ENCODE measurements around the gene MREG. TPM values are rescaled to one million over a fixed set of nuclear protein-coding genes. Genes with fewer than 3 reads are reported as not detected.

The MREG gene
- total and polyA plus RNA-seq, 10 of the 15 experiments (the other 5 are each of a cell fraction or from before 2014, with no cell fraction given) = 6.9 to 45.0 (median 28.5) TPM

GRCh38 chr2:216014006-216014405 is 655 bp upstream of the MREG start:
- 93% methylated on average over 8 of the region's 8 CpGs for WGBS (ENCODE audit: insufficient coverage, insufficient replicate concordance, low lambda C conversion rate, missing lambda C conversion rate)
- intact Hi-C loops (cut with micrococcal nuclease; ENCODE audit: unreplicated experiment) = loop anchor here (2.0 kb wide), 1 partner anchor 37 kb away; no protein-coding TSS in a partner anchor
- H3K27ac ChIP-seq (ENCODE audit: control insufficient read depth, insufficient read depth) = peak overlapping the region; percentile 93
- BruUV-seq (replicated peaks) = no TSS peak
- FAIRE-seq (no peak), ATAC-seq (no peak), DNase-seq (ENCODE audit: low read depth, low spot score) (no peak)
- H2AFZ ChIP-seq (ENCODE audit: control insufficient read depth, low read depth, low read length) = peak overlapping the region; percentile 5; the same call in 1 of the 2 replicates
- H3K9me3 ChIP-seq (replicated peaks; ENCODE audit: control insufficient read depth, insufficient read depth, low read length) = no peaks in the 10 kb centered on the region; the same call in 2 of the 3 replicates
- H3K79me2 ChIP-seq (ENCODE audit: control insufficient read depth, insufficient read depth, low read length) = peaks cover 45% of the 10 kb centered on the region
- peak overlapping the region; percentile 28; the same call in 1 of the 2 replicates for H3K4me2 ChIP-seq (ENCODE audit: control insufficient read depth, insufficient read depth)
- H3K4me3 ChIP-seq = peak overlapping the region; percentile 94; the same call in 1 of the 2 replicates
- POLR2A ChIA-PET = interaction anchor here (1.1 kb wide), 1 partner anchor 9 kb away, joined by 4 read pairs; no protein-coding TSS in a partner anchor
- in situ Hi-C loops (cut with MboI) = no loop called here
- H3K27me3 ChIP-seq (replicated peaks in 1 of 2; ENCODE audit: control insufficient read depth in 2 of 2, insufficient read depth in 2 of 2, low read length in 1 of 2) = no peaks in the 10 kb centered on the region
- H3K4me1 ChIP-seq (ENCODE audit: control insufficient read depth, insufficient read depth, low read length) = peaks cover 31% of the 10 kb centered on the region
- no peaks in the 10 kb centered on the region for H4K20me1 ChIP-seq (ENCODE audit: control insufficient read depth, insufficient read depth)
- TF ChIP-seq, protein P1, sequence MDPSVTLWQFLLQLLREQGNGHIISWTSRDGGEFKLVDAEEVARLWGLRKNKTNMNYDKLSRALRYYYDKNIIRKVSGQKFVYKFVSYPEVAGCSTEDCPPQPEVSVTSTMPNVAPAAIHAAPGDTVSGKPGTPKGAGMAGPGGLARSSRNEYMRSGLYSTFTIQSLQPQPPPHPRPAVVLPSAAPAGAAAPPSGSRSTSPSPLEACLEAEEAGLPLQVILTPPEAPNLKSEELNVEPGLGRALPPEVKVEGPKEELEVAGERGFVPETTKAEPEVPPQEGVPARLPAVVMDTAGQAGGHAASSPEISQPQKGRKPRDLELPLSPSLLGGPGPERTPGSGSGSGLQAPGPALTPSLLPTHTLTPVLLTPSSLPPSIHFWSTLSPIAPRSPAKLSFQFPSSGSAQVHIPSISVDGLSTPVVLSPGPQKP (IDR thresholded peaks at IDR 0.05; ENCODE audit: low read depth, low read length) = no peak
- TF ChIP-seq LARP7 (IDR thresholded peaks at IDR 0.05) = 0 out of 2 replicates have a peak, but pooled peaks have one; percentile 16
- TF ChIP-seq SMARCA5 (IDR thresholded peaks at IDR 0.05) = no peak
- TF ChIP-seq ZNF207 (IDR thresholded peaks at IDR 0.05; ENCODE audit: borderline replicate concordance) = no peak
- TF ChIP-seq ZNF592 (IDR thresholded peaks at IDR 0.05) = no peak
- no peak for TF ChIP-seq RAD21 (IDR thresholded peaks at IDR 0.05; ENCODE audit: insufficient read depth, low read depth, low read length)
- TF ChIP-seq, protein P2, sequence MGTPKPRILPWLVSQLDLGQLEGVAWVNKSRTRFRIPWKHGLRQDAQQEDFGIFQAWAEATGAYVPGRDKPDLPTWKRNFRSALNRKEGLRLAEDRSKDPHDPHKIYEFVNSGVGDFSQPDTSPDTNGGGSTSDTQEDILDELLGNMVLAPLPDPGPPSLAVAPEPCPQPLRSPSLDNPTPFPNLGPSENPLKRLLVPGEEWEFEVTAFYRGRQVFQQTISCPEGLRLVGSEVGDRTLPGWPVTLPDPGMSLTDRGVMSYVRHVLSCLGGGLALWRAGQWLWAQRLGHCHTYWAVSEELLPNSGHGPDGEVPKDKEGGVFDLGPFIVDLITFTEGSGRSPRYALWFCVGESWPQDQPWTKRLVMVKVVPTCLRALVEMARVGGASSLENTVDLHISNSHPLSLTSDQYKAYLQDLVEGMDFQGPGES (IDR thresholded peaks at IDR 0.05) = no peak
- no peaks in the 10 kb centered on the region for H3K36me3 ChIP-seq (ENCODE audit: control insufficient read depth in 2 of 2, insufficient read depth in 2 of 2, low read length in 1 of 2)
- CTCF ChIA-PET = interaction anchor here (0.7 to 10.4 kb wide), 8 partner anchors 8 to 99 kb away, joined by 3 to 138 read pairs (median 4); no protein-coding TSS in a partner anchor
- RAD21 ChIA-PET (ENCODE audit: unreplicated experiment) = interaction anchor here (0.8 to 3.2 kb wide), 5 partner anchors 9 to 63 kb away, joined by 3 to 26 read pairs (median 3); no protein-coding TSS in a partner anchor
- H3K9ac ChIP-seq (ENCODE audit: control insufficient read depth, insufficient read depth, low read length) = no peak overlapping the region
- SMC1A ChIA-PET (ENCODE audit: uncharacterized antibody, unreplicated experiment) = interaction anchor here (1.0 to 1.1 kb wide), 2 partner anchors 9 to 64 kb away, joined by 3 read pairs; no protein-coding TSS in a partner anchor
